Kidney (tissue), 14 donors: ENCODE data around the gene C22orf15. TPM values are rescaled to one million over a fixed set of nuclear protein-coding genes. Genes with fewer than 3 reads are reported as not detected.

ENCODE experiments used
- DNase-seq, 5 donors: peaks; one replicate each; pipeline ENCODE4 v3.0.0-alpha.2; 2013 to 2020
- FAIRE-seq: peaks from 2 replicates; lab custom pipeline; 2012; peaks lifted over from hg19 to GRCh38; lab: Jason Lieb, UNC
- H3K27ac ChIP-seq, 2 donors: one replicate each; pipeline ENCODE4 v1.7.0; 2013; ENCODE audit warnings: low read depth in 2 of 2, low read length in 2 of 2, inconsistent platforms in 1 of 2
- H3K27me3 ChIP-seq: one replicate; pipeline ENCODE4 v1.7.1; 2013; ENCODE audit warnings: low read length, inconsistent platforms; ENCODE audit not compliant: control insufficient read depth, insufficient read depth
- H3K36me3 ChIP-seq, 3 donors: one replicate each; pipeline versions ENCODE4 v1.7.0 to v1.7.1; 2013; ENCODE audit warnings: low read length in 3 of 3, control low read depth in 1 of 3, inconsistent platforms in 1 of 3; ENCODE audit not compliant: insufficient read depth in 3 of 3, control insufficient read depth in 2 of 3
- H3K4me1 ChIP-seq, 3 donors: one replicate each; pipeline versions ENCODE4 v1.7.0 to v1.7.1; 2013; ENCODE audit warnings: low read length in 3 of 3, inconsistent platforms in 1 of 3, low read depth in 1 of 3; ENCODE audit not compliant: control insufficient read depth in 2 of 3, insufficient read depth in 2 of 3
- H3K4me3 ChIP-seq, 3 donors: one replicate each; pipeline versions ENCODE4 v1.7.0 to v1.8.1; 2013; ENCODE audit warnings: low read length in 3 of 3, control low read depth in 1 of 3, inconsistent platforms in 1 of 3
- H3K9ac ChIP-seq, 3 donors: one replicate each; pipeline versions ENCODE4 v1.7.0 to v1.7.1; 2013; ENCODE audit warnings: low read length in 3 of 3, control low read depth in 1 of 3, inconsistent platforms in 1 of 3
- H3K9me3 ChIP-seq, 3 donors: one replicate each; pipeline versions ENCODE4 v1.7.0 to v1.7.1; 2013; ENCODE audit warnings: low read length in 3 of 3, control low read depth in 1 of 3, inconsistent platforms in 1 of 3; ENCODE audit not compliant: control insufficient read depth in 2 of 3, insufficient read depth in 1 of 3
- CTCF ChIP-seq: IDR thresholded peaks from 3 replicates; pipeline ENCODE4 v1.5.1; 2012; ENCODE audit warnings: mild to moderate bottlenecking, moderate library complexity, borderline replicate concordance; ENCODE audit not compliant: insufficient read depth; ENCODE audit errors: extremely low read depth
- intact Hi-C: fragments of 100-400 bp; cut with DNase I; formaldehyde crosslinking; loops from one replicate; pipeline ENCODE4 v1.11.1; 2022
- polyA plus RNA-seq: library from polyadenylated mRNA; stranded (reverse); fragments of 350-450 nt; fragmentation: Illumina TruSeq; extraction: RNeasy Lipid Tissue Mini Kit (QIAGEN cat#74804); gene quantifications from one replicate; pipeline ENCODE4 v1.2.3, GENCODE V29; 2014; ENCODE audit warnings: low read depth, low replicate concordance; ENCODE audit not compliant: insufficient read depth
- total RNA-seq: library from RNA; stranded (reverse); fragmentation: NEBNext Ultra II Directional; extraction: Animal tissue kit (Norgen Biotek cat#: 25700); gene quantifications from one replicate; pipeline ENCODE4 v1.2.1, GENCODE V29; 2021
- donor health status: control.
- donor health status: control.
- donor health status: control.
- donor health status: control.
- donor health status: control.
- donor health status: DM: yes; HTN: yes; CAD: no.
- donor health status: Normal renal cell carcinoma (clear cell type).

C22orf15 gene
- total and polyA plus RNA-seq, 2 donors from 2014 or later = not detected

- Histone ChIP-seq H3K27me3 (no peaks in the 10 kb centered on the region), H3K36me3 (no peaks in the 10 kb centered on the region), H3K27ac (no peak overlapping the region), H3K9me3 (no peaks in the 10 kb centered on the region), H3K4me3 (peak overlapping the region in 1 of 3 donors; percentile 78), H3K9ac (no peak overlapping the region), H3K4me1 (peaks cover 0 to 7% (median 0%) of the 10 kb centered on the region in 3 donors)
- intact Hi-C loops = no loop called here
- TF ChIP-seq CTCF = no peak
- FAIRE-seq (no peak), DNase-seq (peak in 1 of 5 donors; percentile 7)
These were observed 12.9 kb upstream of the C22orf15 start for GRCh38 chr22:23749841-23750301.

GRCh38 chr22:23750367-23750713, 12.4 kb upstream of the C22orf15 start:
- Histone ChIP-seq H3K27ac (peak overlapping the region in 1 of 2 donors; percentile 4), H3K9ac (peak overlapping the region; percentile 10 to 86 (median 72)), H3K36me3 (no peaks in the 10 kb centered on the region), H3K9me3 (no peaks in the 10 kb centered on the region), H3K27me3 (no peaks in the 10 kb centered on the region), H3K4me3 (peak overlapping the region; percentile 50 to 78 (median 55)), H3K4me1 (peaks cover 0 to 7% (median 0%) of the 10 kb centered on the region in 3 donors)
- no peak for DNase-seq
- FAIRE-seq = no peak
- intact Hi-C loops = no loop called here
- TF ChIP-seq CTCF = no peak

GRCh38 chr22:23750714-23751440, 11.9 kb upstream of the C22orf15 start, which contains the start of gene ZNF70:
TSS of gene ZNF70 (minus strand) at chr22:23751112. CDS start at chr22:23745140, 5,972 bp downstream.
- peaks cover 0 to 7% (median 0%) of the 10 kb centered on the region in 3 donors for H3K4me1 ChIP-seq
- H3K36me3 ChIP-seq = no peaks in the 10 kb centered on the region
- TF ChIP-seq CTCF = no peak
- intact Hi-C loops = no loop called here
- peak within 1 kb of the TSS; percentile 88 to 89 for H3K27ac ChIP-seq
- DNase-seq = peak; percentile 87 to 97 (median 94)
- peak within 1 kb of the TSS; percentile 71 to 82 (median 73) for H3K4me3 ChIP-seq
- no peak for FAIRE-seq
- H3K27me3 ChIP-seq = no peaks in the 10 kb centered on the region
- no peaks in the 10 kb centered on the region for H3K9me3 ChIP-seq
- peak within 1 kb of the TSS; percentile 39 to 90 (median 83) for H3K9ac ChIP-seq
